Measurements from ENCODE around the gene GFOD2. TPM values are rescaled to one million over a fixed set of nuclear protein-coding genes. Genes with fewer than 3 reads are reported as not detected.
A peak's percentile ranks its signal among the peaks of the same experiment; 100 is the strongest.

GFOD2 gene
- total and polyA plus RNA-seq, 2 of the 8 experiments (the other 6 are each of a cell fraction or from before 2014, with no cell fraction given), result 21.4 to 33.2 TPM

GRCh38 chr16:67666032-67666551 lies 53.0 kb downstream of the GFOD2 start:
- H3K4me1 ChIP-seq (replicated peaks in 1 of 4; ENCODE audit: control insufficient read depth in 3 of 4, insufficient read depth in 4 of 4, low read length in 3 of 4), result peaks cover 0 to 29% (median 20%) of the 10 kb centered on the region in 4 experiments; a peak in 5 of 7 replicates
- peak overlapping the region; percentile 4; the same call in 1 of the 2 replicates for H2AFZ ChIP-seq (ENCODE audit: low read length)
- no peak overlapping the region for H3K14ac ChIP-seq (ENCODE audit: insufficient read length)
- peaks cover 18% of the 10 kb centered on the region; the same call in 1 of the 2 replicates for H3K23me2 ChIP-seq (ENCODE audit: low read depth, low read length)
- H3K27me3 ChIP-seq (replicated peaks in 1 of 4; ENCODE audit: control insufficient read depth in 3 of 4, extremely low read depth in 1 of 4, insufficient read depth in 3 of 4, low read length in 3 of 4), result peaks cover 0 to 3% (median 0%) of the 10 kb centered on the region in 4 experiments; a peak in 2 of 7 replicates
- H4K8ac ChIP-seq (ENCODE audit: extremely low read depth, insufficient read depth, low read length), result no peak overlapping the region
- peak overlapping the region in 2 of 4 experiments; percentile 2 to 62; a peak in 5 of 7 replicates for H3K9ac ChIP-seq (replicated peaks in 1 of 4; ENCODE audit: extremely low read depth in 1 of 4, low read depth in 3 of 4, low read length in 3 of 4)
- H2BK12ac ChIP-seq (ENCODE audit: low read depth, low read length), result no peak overlapping the region
- no peaks in the 10 kb centered on the region for H3K36me3 ChIP-seq (ENCODE audit: control insufficient read depth in 2 of 4, insufficient read depth in 4 of 4, low read length in 3 of 4)
- CTCF ChIA-PET (ENCODE audit: partially characterized antibody), result interaction anchor here (0.7 to 13.7 kb wide), 15 partner anchors 11 to 276 kb away, joined by 3 to 202 read pairs (median 4); partner anchors contain the start of genes CARMIL2 and RIPOR1
- H3K56ac ChIP-seq (replicated peaks; ENCODE audit: insufficient read length, low read depth, low read length), result no peak overlapping the region
- no peaks in the 10 kb centered on the region for H3K9me3 ChIP-seq (ENCODE audit: insufficient read depth in 2 of 2, low read depth in 1 of 2, low read length in 1 of 2)
- no peak overlapping the region for H3K27ac ChIP-seq (ENCODE audit: low read depth, low read length)
- no peak overlapping the region; the same call in 1 of the 2 replicates for H3K18ac ChIP-seq (ENCODE audit: extremely low read depth, low read length)
- no peak for FAIRE-seq
- no peak overlapping the region for H3K23ac ChIP-seq (ENCODE audit: insufficient read length)
- no peak overlapping the region for H3K4ac ChIP-seq (replicated peaks; ENCODE audit: insufficient read length, low read depth, low read length)
- no peaks in the 10 kb centered on the region for H3K79me2 ChIP-seq (ENCODE audit: control insufficient read depth in 1 of 2, insufficient read depth in 2 of 2, low read length in 2 of 2)
- no peak overlapping the region for H2BK120ac ChIP-seq (replicated peaks; ENCODE audit: low read depth, low read length)
- no peak overlapping the region for H2BK15ac ChIP-seq (ENCODE audit: low read length)
- H3K79me1 ChIP-seq (ENCODE audit: low read depth, low read length), result no peaks in the 10 kb centered on the region
- no peak overlapping the region for H2BK20ac ChIP-seq (ENCODE audit: low read length)
- DNase-seq (ENCODE audit: low read depth in 1 of 2, low spot score in 2 of 2), result peak in 1 of 2 experiments; percentile 80
- H4K5ac ChIP-seq (ENCODE audit: insufficient read length, low read depth, low read length), result no peak overlapping the region
- no peak overlapping the region for H2BK5ac ChIP-seq (ENCODE audit: low read depth, low read length)
- 2% methylated on average over 30 of the region's 46 CpGs; no CpG with 5 or more reads in 1 of the 2 experiments for WGBS, 2 experiments (ENCODE audit: extremely low coverage in 1 of 2, insufficient coverage in 1 of 2, insufficient read length in 1 of 2, insufficient replicate concordance in 2 of 2, low coverage in 1 of 2, low lambda C conversion rate in 2 of 2, missing lambda C conversion rate in 1 of 2)
- H2AK5ac ChIP-seq (ENCODE audit: low read depth, low read length), result no peak overlapping the region
- POLR2A ChIA-PET (ENCODE audit: partially characterized antibody), result interaction anchor here (0.6 to 1.9 kb wide), 3 partner anchors 11 to 185 kb away, joined by 4 to 5 read pairs (median 4); partner anchors contain the start of gene ATP6V0D1
- H3K4me2 ChIP-seq (ENCODE audit: insufficient read depth in 1 of 2, low read depth in 2 of 2, low read length in 2 of 2), result peak overlapping the region; percentile 78 to 95
- H4K20me1 ChIP-seq (replicated peaks in 1 of 2; ENCODE audit: control insufficient read depth in 1 of 2, insufficient read depth in 2 of 2, low read length in 2 of 2), result peaks cover 6 to 8% of the 10 kb centered on the region in 2 experiments
- H4K91ac ChIP-seq (replicated peaks; ENCODE audit: insufficient read length, low read length), result no peak overlapping the region
- peak overlapping the region; percentile 44 to 73 (median 51) for H3K4me3 ChIP-seq (ENCODE audit: extremely low read depth in 1 of 4, insufficient read depth in 2 of 4, low read depth in 3 of 4, low read length in 4 of 4)
- TF ChIP-seq TCF12 (IDR thresholded peaks at IDR 0.05; ENCODE audit: low read depth, low read length), result no peak
- no peak for TF ChIP-seq NRF1 (IDR thresholded peaks at IDR 0.05; ENCODE audit: low read depth, low read length)
- TF ChIP-seq ASH2L (IDR thresholded peaks at IDR 0.05; ENCODE audit: low read length), result peak; percentile 43

Measured in H1 (cell line).